D721Med (cell line): Measurements from ENCODE around the gene BCCIP.

ENCODE experiments used
- DNase-seq: peaks from one replicate; pipeline ENCODE4 v3.0.0; 2011; ENCODE audit warnings: low spot score; ENCODE audit not compliant: insufficient read length
- FAIRE-seq: peaks from 2 replicates; lab custom pipeline; 2011; peaks lifted over from hg19 to GRCh38; lab: Jason Lieb, UNC
- TF ChIP-seq, protein P1 (sequence below): IDR thresholded peaks from 2 replicates; pipeline ENCODE4 v1.5.1; 2012; ENCODE audit warnings: mild to moderate bottlenecking, control low read depth; ENCODE audit not compliant: insufficient read depth; ENCODE audit errors: missing control alignments

The BCCIP gene

DNA sequence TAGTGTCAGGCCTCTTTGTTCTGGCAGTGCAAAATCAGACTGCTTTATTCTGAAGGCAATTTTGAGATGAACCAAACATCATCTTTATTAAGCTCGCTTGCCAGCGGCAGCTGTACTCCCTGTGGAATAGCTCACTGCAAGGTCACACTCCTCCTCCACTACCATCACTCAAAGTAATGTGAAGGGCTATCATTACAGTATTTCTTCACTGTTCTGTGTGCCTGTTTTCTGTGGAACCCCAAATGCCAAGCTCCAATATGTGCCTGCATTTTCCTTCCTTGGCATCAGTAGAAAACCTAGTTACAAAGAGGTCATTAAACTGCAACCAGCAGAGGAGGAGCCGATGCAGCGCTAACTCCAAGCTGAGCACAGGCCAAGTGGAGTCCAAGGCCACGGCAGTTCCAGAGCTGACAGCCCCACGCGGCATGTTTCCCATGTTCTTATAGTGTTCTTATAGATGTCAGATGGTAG lies 21.4 kb downstream of the BCCIP start:
- TF ChIP-seq, protein P1, sequence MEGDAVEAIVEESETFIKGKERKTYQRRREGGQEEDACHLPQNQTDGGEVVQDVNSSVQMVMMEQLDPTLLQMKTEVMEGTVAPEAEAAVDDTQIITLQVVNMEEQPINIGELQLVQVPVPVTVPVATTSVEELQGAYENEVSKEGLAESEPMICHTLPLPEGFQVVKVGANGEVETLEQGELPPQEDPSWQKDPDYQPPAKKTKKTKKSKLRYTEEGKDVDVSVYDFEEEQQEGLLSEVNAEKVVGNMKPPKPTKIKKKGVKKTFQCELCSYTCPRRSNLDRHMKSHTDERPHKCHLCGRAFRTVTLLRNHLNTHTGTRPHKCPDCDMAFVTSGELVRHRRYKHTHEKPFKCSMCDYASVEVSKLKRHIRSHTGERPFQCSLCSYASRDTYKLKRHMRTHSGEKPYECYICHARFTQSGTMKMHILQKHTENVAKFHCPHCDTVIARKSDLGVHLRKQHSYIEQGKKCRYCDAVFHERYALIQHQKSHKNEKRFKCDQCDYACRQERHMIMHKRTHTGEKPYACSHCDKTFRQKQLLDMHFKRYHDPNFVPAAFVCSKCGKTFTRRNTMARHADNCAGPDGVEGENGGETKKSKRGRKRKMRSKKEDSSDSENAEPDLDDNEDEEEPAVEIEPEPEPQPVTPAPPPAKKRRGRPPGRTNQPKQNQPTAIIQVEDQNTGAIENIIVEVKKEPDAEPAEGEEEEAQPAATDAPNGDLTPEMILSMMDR: no peak
- FAIRE-seq (no peak), DNase-seq (no peak)

DNA sequence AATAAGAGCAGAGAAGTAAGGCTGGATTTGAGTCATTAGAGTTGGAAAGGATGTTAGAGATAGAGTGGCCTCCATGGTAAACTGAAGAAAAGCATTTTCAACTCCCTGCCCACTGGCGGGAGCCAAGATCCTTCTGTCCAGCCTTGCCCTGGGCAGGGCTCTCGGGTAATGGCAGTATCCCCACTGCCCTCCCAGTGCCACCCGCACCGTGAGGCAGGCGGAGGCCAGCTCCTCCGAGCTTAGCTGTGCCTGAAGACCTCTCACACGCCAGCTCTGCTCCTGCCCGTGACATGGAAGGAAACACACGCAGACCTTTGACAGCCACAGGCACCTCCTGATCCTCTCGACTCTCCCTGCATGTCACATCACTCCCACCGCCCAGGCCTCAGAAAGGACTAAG lies 22.3 kb downstream of the BCCIP start:
- no peak for FAIRE-seq
- DNase-seq: no peak
- TF ChIP-seq, protein P1: no peak

DNA sequence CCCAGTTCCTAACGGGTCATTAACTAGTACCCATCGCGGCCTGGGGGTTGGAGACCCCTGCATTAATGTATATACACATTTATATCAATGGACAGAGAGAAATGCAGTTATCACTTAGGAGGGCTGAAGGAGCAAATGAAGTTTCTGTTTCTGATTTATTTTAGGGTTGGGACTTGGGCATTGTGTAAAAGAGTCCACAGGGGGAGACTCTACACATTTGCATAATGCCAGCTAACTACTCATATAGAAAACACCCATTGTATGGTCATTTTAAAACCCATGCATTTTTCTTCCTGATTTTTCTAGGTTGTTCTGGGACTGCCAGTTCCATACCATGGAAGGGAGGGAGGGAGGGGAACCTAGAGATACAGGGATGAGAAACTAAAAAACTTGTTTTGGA lies 23.5 kb downstream of the BCCIP start:
- FAIRE-seq: no peak

DNA sequence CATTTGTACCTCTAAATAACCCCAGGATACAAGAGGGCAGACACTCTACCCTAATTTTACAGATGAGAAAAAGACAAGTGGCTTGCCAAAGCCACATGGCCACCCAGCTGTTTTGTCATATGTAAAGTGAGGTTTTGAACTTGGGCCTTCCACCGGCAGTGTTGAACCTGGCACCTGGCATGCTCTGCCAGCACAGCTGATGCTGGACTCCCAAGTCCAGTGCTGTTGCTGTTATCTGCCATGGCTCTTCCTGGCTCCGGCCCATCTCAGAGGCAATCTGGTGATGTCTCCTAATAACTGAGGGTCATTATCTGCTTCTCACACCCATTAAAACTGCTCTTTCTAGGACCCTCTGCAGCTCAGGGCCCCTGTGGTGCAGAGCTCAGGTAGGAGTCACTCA lies 25.0 kb downstream of the BCCIP start:
- FAIRE-seq: no peak
- no peak for DNase-seq
- TF ChIP-seq, protein P1: no peak

More for the DNA sequence above, 23.5 kb downstream of the BCCIP start:
- DNase-seq: no peak
- TF ChIP-seq, protein P1: no peak

DNA sequence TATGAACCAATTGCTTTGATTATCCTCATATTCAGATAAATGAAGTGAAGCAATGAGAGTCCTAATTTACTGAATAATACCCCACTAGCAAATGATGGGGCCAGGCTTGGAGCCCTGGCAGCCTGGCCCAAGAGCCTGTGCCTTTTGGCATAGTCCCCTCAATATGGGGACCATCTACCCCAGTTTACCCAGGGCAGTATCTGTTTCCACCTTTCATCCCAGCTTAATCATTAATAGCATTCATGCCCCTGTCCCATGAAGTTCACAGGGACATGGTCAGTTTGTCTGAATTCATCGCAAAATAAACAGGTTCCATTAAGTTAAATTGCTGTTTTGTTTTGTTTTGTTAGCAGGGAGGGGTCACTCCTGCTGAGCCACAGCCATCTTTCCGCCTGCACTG lies 25.5 kb downstream of the BCCIP start:
- FAIRE-seq: no peak
- TF ChIP-seq, protein P1: no peak
- DNase-seq: no peak

DNA sequence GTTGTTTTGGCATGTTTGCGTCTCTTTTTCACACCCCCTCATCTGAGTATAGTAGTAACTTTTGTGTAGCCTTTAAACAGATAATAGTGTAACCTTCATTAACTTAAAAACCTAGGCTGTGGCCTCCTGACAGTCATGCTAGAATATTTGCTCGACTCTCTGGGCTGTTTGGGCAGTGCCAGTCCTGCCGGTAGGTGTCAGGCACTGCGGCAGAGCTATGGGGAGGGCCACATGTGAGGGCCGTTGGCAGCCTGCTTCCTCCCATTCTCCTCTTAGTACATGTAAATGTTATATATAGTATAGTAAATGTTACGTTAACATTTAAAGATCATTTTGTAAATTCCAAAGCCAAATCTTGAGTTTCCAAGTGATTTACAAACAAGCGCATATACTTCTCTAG lies 26.1 kb downstream of the BCCIP start:
- FAIRE-seq (no peak), DNase-seq (no peak)
- TF ChIP-seq, protein P1: no peak

DNA sequence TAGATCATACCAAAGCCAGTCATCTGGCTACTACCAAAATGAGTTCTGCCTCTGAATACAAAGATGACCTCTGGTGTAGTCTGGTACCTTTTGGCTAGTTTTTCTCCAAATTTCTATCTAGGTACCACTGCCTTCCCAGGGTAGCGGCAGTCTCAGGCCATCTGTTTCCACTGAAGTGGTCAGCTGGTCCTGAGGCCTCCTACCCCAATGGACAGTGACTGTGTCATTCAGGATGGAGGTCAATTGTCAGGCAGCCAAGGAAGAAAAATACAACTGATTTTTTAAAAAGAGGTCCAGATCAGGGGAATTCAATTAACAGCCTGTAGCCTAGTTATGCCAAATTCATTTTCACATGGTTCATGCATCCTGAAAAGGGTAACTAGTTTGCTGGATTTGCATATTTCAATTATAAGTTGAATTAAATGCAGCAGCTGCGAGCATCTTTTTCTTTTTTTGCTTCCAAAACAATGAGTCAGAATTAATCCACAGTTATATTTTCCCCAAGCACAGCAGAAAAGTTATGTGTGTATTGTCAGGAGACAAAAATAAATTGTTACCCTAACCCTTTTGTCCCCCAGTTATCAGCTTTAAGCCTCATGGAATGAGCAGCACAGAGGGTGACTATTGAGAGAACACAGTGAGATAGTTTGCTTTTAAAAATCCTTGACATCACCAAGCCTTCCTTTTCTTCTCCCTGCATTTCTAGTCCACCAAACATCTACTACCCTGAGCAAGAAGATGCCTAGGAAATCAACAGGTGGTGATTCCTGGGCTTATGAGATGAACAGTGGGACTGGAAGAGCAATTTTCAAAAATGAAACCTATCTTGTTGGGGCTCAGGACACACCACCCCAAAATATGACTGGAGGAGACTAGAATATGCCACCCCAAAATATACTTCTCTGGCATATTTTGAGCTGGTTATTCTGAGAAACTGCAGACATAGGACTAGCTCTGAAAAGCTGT lies 27.7 kb downstream of the BCCIP start:
- no peak for FAIRE-seq

More for the DNA sequence above, 27.7 kb downstream of the BCCIP start:
- no peak for DNase-seq
- TF ChIP-seq, protein P1: no peak
